Fibroblast of lung (primary cell): ENCODE measurements around the gene MORF4L2. TPM values are rescaled to one million over a fixed set of nuclear protein-coding genes. Genes with fewer than 3 reads are reported as not detected.
"Not testable (repeated sequence)": the region's sequence is repeated elsewhere in the genome, so short reads cannot be mapped to it uniquely, and the experiment has no call there.

Source experiments
- DNase-seq, 2 donors: peaks; one replicate each; pipeline versions ENCODE4 v3.0.0 to v3.0.0-alpha.2; 2010; ENCODE audit warnings: low read depth in 2 of 2
- H2AFZ ChIP-seq: 2 replicates; pipeline ENCODE4 v1.5.1; 2012; ENCODE audit warnings: low read length, control low read depth, inconsistent platforms
- H3K27ac ChIP-seq: 2 replicates; pipeline ENCODE4 v1.5.1; 2011; ENCODE audit warnings: low read length, control low read depth; ENCODE audit not compliant: insufficient read depth
- H3K27me3 ChIP-seq: 2 replicates; pipeline ENCODE4 v1.5.1; 2011; ENCODE audit warnings: mild to moderate bottlenecking, low read length; ENCODE audit not compliant: control insufficient read depth, insufficient read depth
- H3K36me3 ChIP-seq: 2 replicates; pipeline ENCODE4 v1.5.1; 2011; ENCODE audit warnings: low read length; ENCODE audit not compliant: control insufficient read depth, insufficient read depth
- H3K4me1 ChIP-seq: 2 replicates; pipeline ENCODE4 v1.5.1; 2011; ENCODE audit warnings: low read length; ENCODE audit not compliant: control insufficient read depth, insufficient read depth; ENCODE audit errors: extremely low read depth
- H3K4me2 ChIP-seq: 2 replicates; pipeline ENCODE4 v1.5.1; 2011; ENCODE audit warnings: low read length, control low read depth; ENCODE audit not compliant: insufficient read depth; ENCODE audit errors: extremely low read depth
- H3K4me3 ChIP-seq, 4 experiments: fragments of 200-600 bp in 1 of 4; sonication (generic) in 1 of 4; replicated peaks in 1 of 4; 2 replicates each; pipeline ENCODE4 v1.5.1; 2011 to 2016; ENCODE audit warnings: low read length in 4 of 4, low read depth in 3 of 4, mild to moderate bottlenecking in 3 of 4, control low read depth in 2 of 4, inconsistent platforms in 1 of 4, mixed read lengths in 1 of 4; ENCODE audit not compliant: insufficient read depth in 1 of 4; ENCODE audit errors: control extremely low read depth in 1 of 4
- H3K79me2 ChIP-seq: 2 replicates; pipeline ENCODE4 v1.5.1; 2012; ENCODE audit warnings: mild to moderate bottlenecking, low read length, inconsistent platforms; ENCODE audit not compliant: control insufficient read depth, insufficient read depth
- H3K9ac ChIP-seq: 2 replicates; pipeline ENCODE4 v1.5.1; 2011; ENCODE audit warnings: mild to moderate bottlenecking, low read length, control low read depth; ENCODE audit not compliant: insufficient read depth
- H3K9me3 ChIP-seq: 2 replicates; pipeline ENCODE4 v1.5.1; 2012; ENCODE audit warnings: low read depth, low read length; ENCODE audit not compliant: control insufficient read depth, insufficient read depth
- H4K20me1 ChIP-seq: 2 replicates; pipeline ENCODE4 v1.5.1; 2011; ENCODE audit warnings: low read length; ENCODE audit not compliant: control insufficient read depth, insufficient read depth; ENCODE audit errors: extremely low read depth
- CTCF ChIP-seq, 2 donors: IDR thresholded peaks in 1 of 2; conservative IDR thresholded peaks in 1 of 2; 1 replicate in 1 of 2; 2 replicates in 1 of 2; pipeline ENCODE4 v1.5.1; 2011 to 2012; ENCODE audit warnings: low read length in 2 of 2, control low read depth in 1 of 2, inconsistent platforms in 1 of 2, low read depth in 1 of 2, mild to moderate bottlenecking in 1 of 2
- EZH2 ChIP-seq: IDR thresholded peaks from 2 replicates; pipeline ENCODE4 v1.5.1; 2012; ENCODE audit warnings: low read length, control low read depth, mild to moderate bottlenecking; ENCODE audit errors: missing control alignments
- polyA plus RNA-seq, 2 donors: library from polyadenylated mRNA; depleted of rRNA in 1 of 2; stranded (reverse) in 1 of 2; unstranded in 1 of 2; fragments of >200 nt; gene quantifications; 2 replicates each; pipeline ENCODE4 v1.2.1, GENCODE V29; 2011 to 2012; ENCODE audit warnings: missing spikeins in 1 of 2
- total RNA-seq: library from RNA; depleted of rRNA; stranded (reverse); fragments of >200 nt; gene quantifications from 2 replicates; pipeline ENCODE4 v1.2.1, GENCODE V29; 2014

The MORF4L2 gene
- total and polyA plus RNA-seq, 2 donors (not counting 1 experiment from before 2014, with no cell fraction given): 353 to 948 TPM

- no peaks in the 10 kb centered on the region for H3K27me3 ChIP-seq
- no peak overlapping the region for H3K4me2 ChIP-seq
- no peaks in the 10 kb centered on the region for H3K9me3 ChIP-seq
- no peaks in the 10 kb centered on the region for H3K36me3 ChIP-seq
- no peaks in the 10 kb centered on the region for H4K20me1 ChIP-seq
- DNase-seq: no peak
- H3K4me1 ChIP-seq: peaks cover 2% of the 10 kb centered on the region
- no peaks in the 10 kb centered on the region for H3K79me2 ChIP-seq
- no peak overlapping the region for H3K27ac ChIP-seq
- no peak overlapping the region for H3K9ac ChIP-seq
- H3K4me3 ChIP-seq: no peak overlapping the region
- TF ChIP-seq EZH2 (no peak), CTCF (conservative IDR thresholded peaks at IDR 0.05 in 1 of 2, IDR thresholded peaks at IDR 0.05 in 1 of 2; ENCODE audit: low read depth in 1 of 2, low read length in 2 of 2) (no peak)
- H2AFZ ChIP-seq: no peak overlapping the region
Observed at GRCh38 chrX:103658681-103659433, 27.6 kb downstream of the MORF4L2 start.

- not testable (repeated sequence) for H2AFZ ChIP-seq, H3K79me2 ChIP-seq, DNase-seq, H3K4me1 ChIP-seq, H3K9ac ChIP-seq, H4K20me1 ChIP-seq, H3K9me3 ChIP-seq, H3K27me3 ChIP-seq, H3K36me3 ChIP-seq, H3K4me2 ChIP-seq, H3K4me3 ChIP-seq
- peak overlapping the region; percentile 39 for H3K27ac ChIP-seq
Observed at GRCh38 chrX:103657066-103657465, 29.4 kb downstream of the MORF4L2 start.

- peak; percentile 67 to 73 for DNase-seq
Observed at GRCh38 chrX:103656617-103657016, 29.9 kb downstream of the MORF4L2 start.

GRCh38 chrX:103655230-103656000, 31.1 kb downstream of the MORF4L2 start:
- H3K79me2 ChIP-seq, DNase-seq, H3K4me2 ChIP-seq, H2AFZ ChIP-seq, H3K36me3 ChIP-seq, H3K4me1 ChIP-seq, H4K20me1 ChIP-seq, H3K9ac ChIP-seq, H3K27me3 ChIP-seq, H3K4me3 ChIP-seq, H3K27ac ChIP-seq, H3K9me3 ChIP-seq: not testable (repeated sequence)

More at GRCh38 chrX:103656617-103657016, 29.9 kb downstream of the MORF4L2 start:
- H3K4me2 ChIP-seq: no peak overlapping the region
- no peak overlapping the region for H3K9ac ChIP-seq
- H3K79me2 ChIP-seq: no peaks in the 10 kb centered on the region
- TF ChIP-seq CTCF (conservative IDR thresholded peaks at IDR 0.05 in 1 of 2, IDR thresholded peaks at IDR 0.05 in 1 of 2; ENCODE audit: low read depth in 1 of 2, low read length in 2 of 2): no peak
- no peak for TF ChIP-seq EZH2
- no peak overlapping the region for H2AFZ ChIP-seq
- peaks cover 2% of the 10 kb centered on the region for H3K4me1 ChIP-seq
- peak overlapping the region; percentile 39 for H3K27ac ChIP-seq
- H3K27me3 ChIP-seq: no peaks in the 10 kb centered on the region
- H4K20me1 ChIP-seq: no peaks in the 10 kb centered on the region
- no peak overlapping the region for H3K4me3 ChIP-seq
- no peaks in the 10 kb centered on the region for H3K9me3 ChIP-seq
- H3K36me3 ChIP-seq: no peaks in the 10 kb centered on the region
